NCI-H2227 (cell line): ENCODE data around the gene TIMM29.

Source experiments
- DNase-seq: peaks from one replicate; lab custom pipeline; 2025; ENCODE audit not compliant: unreplicated experiment; lab: John Stamatoyannopoulos, UW

The TIMM29 gene

DNA sequence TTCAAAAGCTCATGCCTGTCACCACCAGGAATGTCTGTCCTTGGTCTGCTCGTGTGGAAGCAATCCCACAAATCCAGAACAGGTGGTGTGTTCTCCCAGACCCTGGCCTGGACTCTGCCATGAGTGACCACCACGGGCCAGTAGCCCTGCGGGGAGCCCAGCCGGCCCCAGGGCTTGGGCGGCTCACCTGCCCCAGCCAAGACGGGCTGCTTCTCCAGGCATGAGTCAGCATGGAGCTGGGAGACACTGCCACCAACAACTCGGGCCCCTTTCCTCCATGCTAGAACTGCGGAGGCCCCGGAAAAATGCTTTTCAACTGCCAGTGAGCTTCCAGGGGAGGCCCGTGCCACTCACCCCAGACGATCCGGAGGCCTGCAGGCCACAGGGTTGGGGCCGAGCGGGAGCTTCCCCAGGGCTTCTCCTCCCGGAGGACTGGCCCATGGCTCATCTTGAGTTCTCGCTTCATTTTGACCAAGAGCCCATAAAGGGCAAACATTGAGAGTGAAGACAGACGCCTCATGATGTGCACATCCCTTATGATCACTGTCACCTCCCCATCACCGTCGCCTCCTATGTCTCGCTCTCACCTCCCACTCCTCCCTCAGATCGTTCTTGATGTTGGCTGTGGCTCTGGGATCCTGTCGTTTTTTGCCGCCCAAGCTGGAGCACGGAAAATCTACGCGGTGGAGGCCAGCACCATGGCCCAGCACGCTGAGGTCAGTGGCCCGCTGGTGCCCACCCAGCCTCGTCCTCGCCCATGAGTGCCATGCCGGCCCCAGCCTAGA is 16.8 kb upstream of the TIMM29 start:
- DNase-seq = no peak

DNA sequence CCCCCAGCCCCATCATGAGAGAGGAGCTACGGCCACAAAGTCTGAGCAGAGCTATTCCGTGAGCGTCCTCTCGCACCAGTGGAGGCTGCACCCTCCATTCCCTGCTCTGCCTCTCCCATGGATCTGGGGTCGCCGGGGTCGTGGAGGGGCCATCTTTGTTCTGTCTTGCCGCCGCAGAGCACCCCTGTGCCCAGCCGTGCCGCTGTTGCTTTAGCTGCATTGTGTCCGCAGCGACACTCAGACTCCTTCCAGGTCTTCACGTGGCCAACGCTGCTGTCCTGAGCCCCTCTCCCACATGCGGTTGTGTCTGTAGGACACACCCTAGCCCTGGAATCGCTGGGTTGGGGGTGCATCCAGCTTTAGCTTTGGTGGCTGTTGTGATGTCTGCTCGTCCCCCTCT is 16.0 kb upstream of the TIMM29 start:
- DNase-seq = no peak

DNA sequence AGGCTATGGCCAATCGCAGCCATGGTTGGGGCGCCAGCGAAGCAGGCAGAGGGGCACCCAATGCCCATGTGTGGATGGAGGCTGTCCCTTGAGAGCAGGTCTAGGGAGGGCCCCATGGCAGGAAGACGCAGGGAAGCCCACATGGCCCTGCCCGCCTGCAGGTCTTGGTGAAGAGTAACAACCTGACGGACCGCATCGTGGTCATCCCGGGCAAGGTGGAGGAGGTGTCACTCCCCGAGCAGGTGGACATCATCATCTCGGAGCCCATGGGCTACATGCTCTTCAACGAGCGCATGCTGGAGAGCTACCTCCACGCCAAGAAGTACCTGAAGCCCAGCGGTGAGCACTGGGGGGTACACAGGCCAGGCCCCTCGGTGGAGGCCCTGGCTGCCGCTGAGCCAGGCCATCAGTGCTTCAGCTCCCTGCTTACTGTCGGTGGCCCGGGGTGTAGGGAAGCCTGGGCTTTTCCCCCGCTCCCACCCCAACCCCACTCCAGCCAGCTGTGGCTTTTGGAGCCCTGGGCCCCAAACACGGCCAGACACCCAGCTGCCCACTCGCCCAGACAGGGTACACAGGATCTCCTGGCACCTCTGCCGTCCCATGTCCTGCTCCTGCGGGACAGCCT is 14.8 kb upstream of the TIMM29 start:
- no peak for DNase-seq

DNA sequence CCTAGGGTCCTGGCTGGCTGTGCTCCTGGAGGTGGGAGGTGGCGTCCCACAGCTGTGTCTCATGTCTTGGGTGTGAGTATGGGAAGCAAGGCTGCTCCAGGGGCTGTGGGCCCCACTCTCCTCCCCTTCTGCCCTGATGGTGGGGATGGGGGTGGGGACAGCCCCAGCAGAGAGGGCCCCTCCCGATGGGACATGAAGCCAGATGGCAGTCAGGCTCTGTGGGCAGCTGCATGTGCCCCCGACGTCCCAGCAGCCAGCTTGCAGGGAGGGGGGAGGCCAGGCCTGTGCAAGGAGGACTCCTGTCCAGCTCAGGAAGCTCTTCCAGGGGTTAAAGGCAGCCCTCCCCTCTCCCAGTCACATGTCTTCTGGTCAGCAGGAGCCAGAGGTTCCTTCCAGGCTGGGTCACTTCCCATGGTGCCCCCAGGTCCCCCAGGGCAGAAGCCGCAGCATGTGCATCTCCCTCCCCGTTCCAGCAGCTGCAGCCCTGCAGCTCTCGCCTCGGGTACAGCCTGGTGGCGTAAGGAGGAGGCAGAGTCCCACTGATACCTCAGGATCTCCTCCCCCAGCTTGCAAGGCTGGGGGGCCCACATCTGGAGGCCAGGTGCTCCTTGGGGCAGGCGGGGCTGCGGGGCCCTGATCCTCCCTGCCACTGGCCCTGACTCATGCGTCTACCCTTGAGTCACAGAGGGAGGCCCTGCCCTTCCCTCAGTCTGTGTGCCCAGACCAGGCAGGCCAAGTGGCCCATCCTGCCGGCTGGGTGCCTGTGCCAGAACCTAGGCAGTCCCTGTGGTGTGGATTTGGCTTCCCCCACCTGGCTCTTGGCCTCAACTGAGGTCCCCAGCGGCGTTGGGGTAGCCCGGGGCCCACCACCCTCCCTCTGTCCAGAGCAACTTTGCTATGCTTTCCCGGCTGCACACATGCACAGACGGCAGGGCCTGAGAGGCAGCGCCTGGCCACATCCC is 13.2 kb upstream of the TIMM29 start:
- no peak for DNase-seq

DNA sequence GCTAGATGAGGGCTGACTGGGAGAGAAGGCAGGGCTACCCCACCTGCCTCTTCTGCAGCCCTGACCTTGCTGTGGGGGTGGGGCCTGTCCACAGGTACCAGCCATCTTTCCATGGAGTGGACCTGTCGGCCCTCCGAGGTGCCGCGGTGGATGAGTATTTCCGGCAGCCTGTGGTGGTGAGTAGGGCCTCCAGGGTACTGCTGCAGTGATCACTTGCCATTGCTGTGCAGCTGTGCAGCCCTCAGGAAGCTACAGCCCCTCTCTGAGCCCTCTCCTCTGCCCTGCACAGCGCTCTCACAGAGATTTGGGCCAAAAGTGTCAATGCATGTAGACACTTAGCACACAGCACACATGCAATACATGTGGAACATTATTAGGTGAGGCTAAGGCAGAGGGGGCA is 12.0 kb upstream of the TIMM29 start:
- DNase-seq = no peak

DNA sequence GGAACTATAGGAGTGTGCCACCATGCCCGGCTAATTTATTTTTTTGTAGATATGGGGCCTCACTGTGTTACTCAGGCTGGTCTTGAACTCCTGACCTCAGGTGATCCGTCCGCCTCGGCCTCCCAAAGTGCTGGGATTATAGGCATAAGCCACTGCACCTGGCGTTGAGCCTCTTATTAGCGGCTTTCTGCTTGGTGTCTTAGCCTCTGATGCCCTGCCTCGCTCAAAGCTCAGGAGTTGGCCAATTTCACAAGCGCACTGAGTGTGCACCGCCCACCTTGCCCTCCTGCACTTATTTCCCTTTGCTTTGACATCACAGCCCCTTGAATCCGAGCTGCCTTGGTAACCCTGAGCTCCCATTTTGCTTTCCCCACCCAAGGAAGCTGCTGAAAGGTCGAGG is 10.3 kb upstream of the TIMM29 start:
- DNase-seq = peak; percentile 7

DNA sequence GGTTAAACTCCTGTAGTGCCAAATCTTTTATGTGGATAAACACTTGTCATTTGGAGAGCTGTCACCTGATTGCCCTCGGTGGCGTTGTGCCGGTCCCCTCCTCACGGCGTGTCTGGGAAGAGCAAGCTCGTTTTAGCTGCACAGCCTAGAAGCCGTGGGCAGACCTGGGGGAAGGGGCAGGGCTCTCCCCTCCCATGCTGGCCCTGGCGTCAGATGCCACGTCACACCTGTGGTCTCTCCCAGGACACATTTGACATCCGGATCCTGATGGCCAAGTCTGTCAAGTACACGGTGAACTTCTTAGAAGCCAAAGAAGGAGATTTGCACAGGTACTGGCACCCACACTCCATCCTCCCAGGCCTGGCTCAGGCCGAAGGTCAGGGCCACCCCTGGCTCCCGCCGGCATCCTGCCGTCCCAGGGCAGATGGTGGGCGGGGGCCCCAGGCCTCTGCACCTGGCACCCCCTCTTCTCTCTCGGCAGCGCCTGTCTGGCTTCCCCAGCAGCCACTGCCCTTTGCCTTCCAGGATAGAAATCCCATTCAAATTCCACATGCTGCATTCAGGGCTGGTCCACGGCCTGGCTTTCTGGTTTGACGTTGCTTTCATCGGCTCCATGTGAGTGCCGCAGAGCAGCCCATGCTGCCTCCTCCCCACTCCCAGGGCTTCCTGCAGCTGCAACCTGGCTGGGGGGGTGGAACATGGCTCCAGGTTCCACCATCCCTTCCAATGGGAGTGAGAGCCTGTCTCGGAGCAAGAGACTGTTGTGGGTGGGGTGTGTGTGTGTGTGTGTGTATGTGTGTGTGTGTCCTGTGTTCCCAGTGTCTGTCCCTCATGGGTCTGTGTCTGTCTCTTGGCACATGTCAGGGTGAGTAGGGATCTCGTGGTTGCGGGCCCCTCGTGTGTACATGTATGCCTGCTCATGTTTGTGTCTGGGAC is 9.0 kb upstream of the TIMM29 start:
- DNase-seq = peak; percentile 30

DNA sequence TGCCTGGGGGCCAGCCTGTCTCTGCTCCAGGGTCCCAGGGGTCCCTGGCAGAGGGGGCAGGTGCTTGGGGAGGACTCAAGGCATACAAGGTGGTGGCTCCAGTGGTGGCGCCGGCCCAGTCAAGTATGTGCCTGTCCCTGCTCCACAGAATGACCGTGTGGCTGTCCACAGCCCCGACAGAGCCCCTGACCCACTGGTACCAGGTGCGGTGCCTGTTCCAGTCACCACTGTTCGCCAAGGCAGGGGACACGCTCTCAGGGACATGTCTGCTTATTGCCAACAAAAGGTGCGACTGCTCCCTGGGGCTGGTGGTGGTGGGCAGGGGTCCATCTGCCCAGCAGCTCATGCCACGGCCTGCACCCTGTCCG is 8.3 kb upstream of the TIMM29 start:
- no peak for DNase-seq

DNA sequence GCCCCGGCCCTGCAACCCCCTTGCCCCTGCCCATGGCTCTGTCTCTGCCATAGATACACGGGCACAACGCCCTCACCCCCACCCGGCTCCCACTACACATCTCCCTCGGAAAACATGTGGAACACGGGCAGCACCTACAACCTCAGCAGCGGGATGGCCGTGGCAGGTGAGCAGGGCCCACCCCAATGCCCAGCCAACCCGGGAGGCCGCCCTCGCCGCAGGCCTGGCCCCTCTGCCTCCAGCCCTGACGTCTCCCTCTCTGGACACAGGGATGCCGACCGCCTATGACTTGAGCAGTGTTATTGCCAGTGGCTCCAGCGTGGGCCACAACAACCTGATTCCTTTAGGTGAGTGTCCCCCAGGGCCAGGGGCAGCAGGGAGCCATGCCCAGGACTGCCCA is 7.8 kb upstream of the TIMM29 start:
- no peak for DNase-seq

DNA sequence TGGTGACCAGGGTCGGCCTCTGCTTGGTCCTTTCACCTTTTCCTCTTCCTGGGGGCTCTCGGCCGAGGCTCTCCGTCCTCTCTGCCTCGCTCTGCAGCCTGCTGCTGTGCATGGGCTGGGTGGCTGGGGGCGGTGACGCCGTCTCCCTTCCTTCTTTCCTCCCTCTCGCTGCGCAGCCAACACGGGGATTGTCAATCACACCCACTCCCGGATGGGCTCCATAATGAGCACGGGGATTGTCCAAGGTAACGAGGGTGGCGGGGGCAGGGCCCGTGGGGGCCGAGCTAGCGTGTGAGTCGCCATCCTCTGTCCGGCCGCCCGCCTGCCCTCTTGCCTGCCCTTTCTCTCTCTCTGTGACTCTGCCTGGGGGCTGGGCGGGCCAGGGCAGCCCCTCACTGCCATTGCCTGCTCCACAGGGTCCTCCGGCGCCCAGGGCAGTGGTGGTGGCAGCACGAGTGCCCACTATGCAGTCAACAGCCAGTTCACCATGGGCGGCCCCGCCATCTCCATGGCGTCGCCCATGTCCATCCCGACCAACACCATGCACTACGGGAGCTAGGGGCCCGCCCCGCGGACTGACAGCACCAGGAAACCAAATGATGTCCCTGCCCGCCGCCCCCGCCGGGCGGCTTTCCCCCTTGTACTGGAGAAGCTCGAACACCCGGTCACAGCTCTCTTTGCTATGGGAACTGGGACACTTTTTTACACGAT is 7.3 kb upstream of the TIMM29 start:
- no peak for DNase-seq

DNA sequence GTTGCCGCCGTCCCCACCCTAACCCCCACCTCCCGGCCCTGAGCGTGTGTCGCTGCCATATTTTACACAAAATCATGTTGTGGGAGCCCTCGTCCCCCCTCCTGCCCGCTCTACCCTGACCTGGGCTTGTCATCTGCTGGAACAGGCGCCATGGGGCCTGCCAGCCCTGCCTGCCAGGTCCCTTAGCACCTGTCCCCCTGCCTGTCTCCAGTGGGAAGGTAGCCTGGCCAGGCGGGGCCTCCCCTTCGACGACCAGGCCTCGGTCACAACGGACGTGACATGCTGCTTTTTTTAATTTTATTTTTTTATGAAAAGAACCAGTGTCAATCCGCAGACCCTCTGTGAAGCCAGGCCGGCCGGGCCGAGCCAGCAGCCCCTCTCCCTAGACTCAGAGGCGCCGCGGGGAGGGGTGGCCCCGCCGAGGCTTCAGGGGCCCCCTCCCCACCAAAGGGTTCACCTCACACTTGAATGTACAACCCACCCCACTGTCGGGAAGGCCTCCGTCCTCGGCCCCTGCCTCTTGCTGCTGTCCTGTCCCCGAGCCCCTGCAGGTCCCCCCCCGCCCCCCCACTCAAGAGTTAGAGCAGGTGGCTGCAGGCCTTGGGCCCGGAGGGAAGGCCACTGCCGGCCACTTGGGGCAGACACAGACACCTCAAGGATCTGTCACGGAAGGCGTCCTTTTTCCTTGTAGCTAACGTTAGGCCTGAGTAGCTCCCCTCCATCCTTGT is 6.5 kb upstream of the TIMM29 start:
- no peak for DNase-seq

DNA sequence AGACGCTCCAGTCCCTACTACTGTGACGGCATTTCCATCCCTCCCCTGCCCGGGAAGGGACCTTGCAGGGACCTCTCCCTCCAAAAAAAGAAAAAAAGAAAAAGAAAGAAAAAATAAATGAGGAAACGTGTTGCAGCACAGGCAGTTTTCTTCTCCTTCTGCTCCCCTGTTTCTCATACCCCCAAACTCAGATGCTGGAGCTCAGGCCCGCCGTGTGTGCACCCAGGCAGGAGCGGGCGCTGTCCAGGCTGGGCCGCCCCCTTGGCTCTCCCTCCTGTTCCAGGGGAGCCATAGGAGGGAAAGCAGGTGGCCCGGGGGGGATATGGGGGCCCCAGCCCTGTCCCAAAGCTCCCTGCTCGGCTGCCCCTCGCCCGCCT is 6.0 kb upstream of the TIMM29 start:
- no peak for DNase-seq

DNA sequence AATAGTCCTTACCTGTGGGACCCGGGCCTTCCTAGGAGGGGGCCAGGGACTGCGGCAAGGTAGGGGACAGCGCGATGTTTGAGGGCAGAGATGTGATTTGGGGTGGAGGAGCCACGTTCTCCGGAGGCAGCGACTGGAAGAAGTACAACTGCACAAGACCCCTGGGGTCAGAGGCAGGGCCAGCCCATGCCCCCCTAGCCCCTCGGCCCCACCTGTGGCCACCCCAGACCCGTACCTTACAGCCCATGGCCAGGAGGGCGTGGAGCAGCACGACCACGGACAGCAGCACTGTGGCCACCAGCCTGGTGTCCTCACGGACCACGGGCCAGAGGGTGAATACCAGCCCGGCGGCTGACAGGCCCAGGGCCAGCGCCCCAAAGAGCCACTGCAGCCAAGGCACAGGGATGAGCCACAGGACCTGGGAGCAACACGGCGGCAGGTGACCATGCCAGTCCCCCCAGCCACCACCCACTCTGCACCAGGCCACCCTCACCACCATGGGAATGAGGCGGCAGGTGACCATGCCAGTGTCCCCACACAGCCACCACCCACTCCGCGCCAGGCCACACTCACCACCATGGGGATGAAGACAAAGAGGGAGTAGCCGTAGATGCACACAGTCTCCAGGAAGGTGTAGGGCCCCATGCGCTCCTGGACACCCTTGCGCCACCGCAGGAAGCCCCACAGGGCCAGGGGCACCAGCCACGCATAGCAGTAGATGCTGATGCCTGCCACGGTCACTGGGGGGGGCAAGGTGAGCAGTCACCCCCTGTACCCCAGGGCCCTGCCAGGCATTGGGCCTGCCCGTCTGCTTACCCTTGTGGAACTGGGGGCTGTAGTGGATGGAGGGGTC is 5.1 kb upstream of the TIMM29 start:
- DNase-seq = no peak

DNA sequence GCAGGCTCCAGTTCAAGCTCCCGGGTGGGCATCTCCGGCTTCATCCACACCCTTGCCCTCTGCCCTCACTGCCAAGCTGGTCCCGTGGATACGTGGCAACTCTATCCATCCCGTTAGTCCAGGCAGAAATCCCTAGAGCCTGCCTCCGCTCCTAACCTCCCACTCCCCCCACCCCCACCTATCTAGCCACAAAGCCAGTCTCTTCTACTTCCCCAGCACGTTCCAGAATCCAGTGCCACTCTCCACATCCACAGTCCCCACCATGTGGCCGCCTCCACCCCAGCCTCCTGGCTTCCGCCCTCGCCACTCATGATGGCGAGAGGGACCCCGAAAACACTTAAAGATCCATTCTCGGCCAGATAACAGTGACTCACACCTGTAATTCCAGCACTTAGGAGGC is 4.0 kb upstream of the TIMM29 start:
- DNase-seq = no peak

DNA sequence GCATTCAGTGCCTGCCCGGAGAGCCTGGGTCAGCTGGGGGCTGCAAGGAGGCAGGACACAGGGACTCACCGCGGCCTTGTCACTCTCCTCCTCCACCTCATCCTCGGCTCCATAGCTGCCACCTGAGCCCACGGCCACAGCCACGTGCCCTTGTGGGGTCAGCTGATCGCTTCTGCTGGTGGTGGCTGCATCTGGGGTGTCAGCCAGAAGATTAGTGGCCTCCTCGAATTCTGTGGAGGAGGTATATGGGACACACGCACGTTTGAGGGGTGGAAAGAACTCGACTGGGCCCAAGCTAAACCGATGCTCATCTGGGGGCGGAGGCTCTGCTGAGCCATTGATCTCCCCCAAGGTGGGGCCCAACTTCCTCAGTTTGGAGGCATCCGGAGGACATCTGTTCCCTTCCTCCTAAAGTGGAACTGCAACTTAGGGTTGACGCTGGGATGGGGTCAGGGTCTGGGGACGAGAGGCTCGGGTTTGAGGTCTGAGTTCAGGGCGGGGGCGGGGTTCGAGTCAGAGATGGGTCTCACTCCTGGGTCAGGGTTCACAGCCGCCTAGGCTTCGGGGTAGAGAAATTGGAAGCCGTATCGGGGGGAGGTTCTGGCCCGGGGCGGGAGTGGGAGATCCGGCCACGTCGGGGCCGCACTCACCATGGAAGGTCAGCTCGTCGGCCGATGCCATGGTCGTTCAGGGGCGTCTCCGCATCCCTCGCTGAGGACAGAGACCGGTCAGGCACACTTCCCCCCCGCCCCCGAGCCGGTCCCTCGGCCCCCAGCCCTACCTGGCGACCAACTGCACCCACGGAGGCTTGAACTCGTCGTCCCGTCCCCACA is 665 bp upstream of the TIMM29 start:
- DNase-seq = no peak

DNA sequence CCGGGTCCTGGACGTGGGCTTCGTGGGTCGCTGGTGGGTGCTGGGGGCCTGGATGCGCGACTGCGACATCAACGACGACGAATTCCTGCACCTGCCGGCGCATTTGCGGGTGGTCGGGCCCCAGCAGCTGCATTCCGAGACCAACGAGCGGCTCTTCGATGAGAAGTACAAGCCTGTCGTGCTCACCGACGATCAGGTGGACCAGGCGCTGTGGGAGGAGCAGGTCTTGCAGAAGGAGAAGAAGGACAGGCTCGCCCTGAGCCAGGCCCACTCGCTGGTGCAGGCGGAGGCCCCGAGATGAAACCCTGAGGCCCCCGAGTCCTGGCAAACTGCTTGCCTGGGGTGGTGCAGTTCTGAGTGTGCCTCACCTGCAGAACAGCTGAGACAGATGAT is 787 bp downstream of the TIMM29 start:
- DNase-seq = peak; percentile 6

DNA sequence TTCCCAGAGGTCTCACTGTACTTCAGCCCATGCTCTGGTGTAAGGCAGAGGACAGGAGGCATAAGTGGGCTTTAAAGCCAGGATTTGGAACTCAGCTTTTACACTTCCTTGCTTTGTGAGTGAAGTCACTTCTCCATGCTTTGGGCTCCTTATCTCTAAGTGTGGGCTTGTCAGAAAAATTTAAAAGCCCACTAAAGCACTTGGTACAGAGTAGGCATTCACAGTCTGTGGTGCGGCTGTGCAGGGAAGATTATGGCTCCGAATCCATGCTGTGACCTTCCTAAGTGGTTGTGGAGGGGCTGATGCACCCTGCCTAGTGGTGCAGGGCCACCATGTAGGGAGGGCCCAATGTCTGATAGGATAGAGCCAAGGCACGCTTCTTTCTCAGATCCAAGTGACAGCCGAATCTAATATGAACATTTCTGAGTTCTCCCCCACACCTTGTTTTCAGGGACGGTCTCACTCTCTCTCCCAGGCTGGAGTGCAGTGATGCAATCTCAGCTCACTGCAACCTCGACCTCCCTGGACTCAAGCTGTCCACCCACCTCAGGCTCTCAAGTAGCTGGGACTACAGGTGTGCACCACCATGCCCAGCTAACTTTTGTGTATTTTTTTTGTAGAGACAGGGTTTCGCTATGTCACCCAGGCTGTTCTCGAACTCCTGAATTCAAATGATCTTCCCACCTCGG is 6.9 kb downstream of the TIMM29 start:
- no peak for DNase-seq
